ENCODE results near the gene GSTM3.

GRCh38 chr1:109717729-109718128, 23.1 kb downstream of the GSTM3 start:
- TF ChIP-seq CTCF (IDR thresholded peaks at IDR 0.05) (no peak), ZFX (IDR thresholded peaks at IDR 0.05; ENCODE audit: borderline replicate concordance) (no peak)

Measured in 22Rv1 (cell line).